GM12864 (cell line): ENCODE data around the gene RPL10L.

Experiments used
- DNase-seq: peaks from one replicate; pipeline ENCODE4 v3.0.0-alpha.2; 2011; ENCODE audit warnings: low read depth
- H3K4me3 ChIP-seq: 2 replicates; pipeline ENCODE4 v1.5.1; 2011; ENCODE audit warnings: mild to moderate bottlenecking, low read depth, low read length, control low read depth
- TF ChIP-seq, protein P1 (sequence below): IDR thresholded peaks from 2 replicates; pipeline ENCODE4 v1.5.1; 2011; ENCODE audit warnings: low read depth, mild to moderate bottlenecking, moderate library complexity, low read length, control low read depth, inconsistent platforms; ENCODE audit errors: missing control alignments

RPL10L gene

DNA sequence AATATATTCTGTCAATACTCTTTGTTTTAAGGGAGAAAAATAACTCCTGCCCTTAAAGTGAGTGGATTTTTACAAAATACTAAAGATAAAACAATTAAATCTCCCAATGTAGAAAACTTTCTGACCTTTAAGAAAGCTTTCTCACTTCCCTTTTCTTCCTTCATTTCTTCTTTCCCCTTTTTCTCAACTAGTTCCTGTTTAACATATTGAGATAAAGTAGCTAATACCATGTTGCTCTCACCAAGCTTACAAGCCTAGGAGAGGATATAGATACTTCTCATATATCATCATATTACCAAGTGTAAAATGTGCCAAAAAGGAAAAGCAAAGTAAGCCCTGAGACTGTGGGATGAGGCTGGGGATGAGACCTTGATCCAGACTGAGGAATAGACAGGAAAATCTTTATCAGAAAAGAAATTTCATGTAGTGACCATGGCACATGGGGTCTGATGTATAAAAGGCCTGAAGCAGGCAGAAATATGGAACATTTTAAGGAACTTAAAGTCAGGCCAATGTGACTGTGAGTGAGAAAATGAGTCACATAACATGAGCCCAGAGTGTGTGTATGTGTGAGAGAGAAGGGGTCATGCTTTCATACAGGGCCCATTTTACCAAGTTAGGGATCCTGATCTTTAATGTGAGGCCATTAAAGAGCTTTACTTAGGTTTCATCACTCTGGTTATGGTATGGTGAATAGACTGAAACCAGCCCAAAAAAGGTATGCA is 1.6 kb upstream of the RPL10L start:
- DNase-seq = no peak
- H3K4me3 ChIP-seq = no peak overlapping the region
- TF ChIP-seq, protein P1, sequence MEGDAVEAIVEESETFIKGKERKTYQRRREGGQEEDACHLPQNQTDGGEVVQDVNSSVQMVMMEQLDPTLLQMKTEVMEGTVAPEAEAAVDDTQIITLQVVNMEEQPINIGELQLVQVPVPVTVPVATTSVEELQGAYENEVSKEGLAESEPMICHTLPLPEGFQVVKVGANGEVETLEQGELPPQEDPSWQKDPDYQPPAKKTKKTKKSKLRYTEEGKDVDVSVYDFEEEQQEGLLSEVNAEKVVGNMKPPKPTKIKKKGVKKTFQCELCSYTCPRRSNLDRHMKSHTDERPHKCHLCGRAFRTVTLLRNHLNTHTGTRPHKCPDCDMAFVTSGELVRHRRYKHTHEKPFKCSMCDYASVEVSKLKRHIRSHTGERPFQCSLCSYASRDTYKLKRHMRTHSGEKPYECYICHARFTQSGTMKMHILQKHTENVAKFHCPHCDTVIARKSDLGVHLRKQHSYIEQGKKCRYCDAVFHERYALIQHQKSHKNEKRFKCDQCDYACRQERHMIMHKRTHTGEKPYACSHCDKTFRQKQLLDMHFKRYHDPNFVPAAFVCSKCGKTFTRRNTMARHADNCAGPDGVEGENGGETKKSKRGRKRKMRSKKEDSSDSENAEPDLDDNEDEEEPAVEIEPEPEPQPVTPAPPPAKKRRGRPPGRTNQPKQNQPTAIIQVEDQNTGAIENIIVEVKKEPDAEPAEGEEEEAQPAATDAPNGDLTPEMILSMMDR = no peak

- DNase-seq = no peak
- H3K4me3 ChIP-seq = no peak overlapping the region
- TF ChIP-seq, protein P1 = no peak
These were observed 4.8 kb downstream of the RPL10L start for GRCh38 chr14:46646796-46647195.

- H3K4me3 ChIP-seq = no peak overlapping the region
- TF ChIP-seq, protein P1 = no peak
These were observed 24.7 kb downstream of the RPL10L start for GRCh38 chr14:46626876-46627275.

More at GRCh38 chr14:46626876-46627275, 24.7 kb downstream of the RPL10L start:
- DNase-seq = no peak
